Right renal pelvis (tissue), 4 donors: ENCODE measurements around the gene NDUFA13. TPM values are rescaled to one million over a fixed set of nuclear protein-coding genes. Genes with fewer than 3 reads are reported as not detected.

ENCODE experiments used
- DNase-seq, 4 donors: peaks; one replicate each; pipeline ENCODE4 v3.0.0-alpha.2; 2013; ENCODE audit warnings: low read depth in 4 of 4, low spot score in 3 of 4, missing footprints in 1 of 4
- polyA plus RNA-seq, 4 donors: library from polyadenylated mRNA; unstranded; fragments of 120-200 nt; gene quantifications; one replicate each; pipeline ENCODE4 v1.2.1, GENCODE V29; 2013; ENCODE audit not compliant: insufficient read length in 4 of 4

Gene NDUFA13
- polyA plus RNA-seq, 4 donors: 229 to 357 (median 244) TPM

GRCh38 chr19:19544954-19545591 is 29.0 kb downstream of the NDUFA13 start:
- DNase-seq: no peak

GRCh38 chr19:19545707-19546106 is 29.7 kb downstream of the NDUFA13 start:
- DNase-seq: no peak

GRCh38 chr19:19546751-19547162 is 30.7 kb downstream of the NDUFA13 start:
- no peak for DNase-seq

- DNase-seq: no peak
Measured at GRCh38 chr19:19547674-19548336, 31.8 kb downstream of the NDUFA13 start.

DNA sequence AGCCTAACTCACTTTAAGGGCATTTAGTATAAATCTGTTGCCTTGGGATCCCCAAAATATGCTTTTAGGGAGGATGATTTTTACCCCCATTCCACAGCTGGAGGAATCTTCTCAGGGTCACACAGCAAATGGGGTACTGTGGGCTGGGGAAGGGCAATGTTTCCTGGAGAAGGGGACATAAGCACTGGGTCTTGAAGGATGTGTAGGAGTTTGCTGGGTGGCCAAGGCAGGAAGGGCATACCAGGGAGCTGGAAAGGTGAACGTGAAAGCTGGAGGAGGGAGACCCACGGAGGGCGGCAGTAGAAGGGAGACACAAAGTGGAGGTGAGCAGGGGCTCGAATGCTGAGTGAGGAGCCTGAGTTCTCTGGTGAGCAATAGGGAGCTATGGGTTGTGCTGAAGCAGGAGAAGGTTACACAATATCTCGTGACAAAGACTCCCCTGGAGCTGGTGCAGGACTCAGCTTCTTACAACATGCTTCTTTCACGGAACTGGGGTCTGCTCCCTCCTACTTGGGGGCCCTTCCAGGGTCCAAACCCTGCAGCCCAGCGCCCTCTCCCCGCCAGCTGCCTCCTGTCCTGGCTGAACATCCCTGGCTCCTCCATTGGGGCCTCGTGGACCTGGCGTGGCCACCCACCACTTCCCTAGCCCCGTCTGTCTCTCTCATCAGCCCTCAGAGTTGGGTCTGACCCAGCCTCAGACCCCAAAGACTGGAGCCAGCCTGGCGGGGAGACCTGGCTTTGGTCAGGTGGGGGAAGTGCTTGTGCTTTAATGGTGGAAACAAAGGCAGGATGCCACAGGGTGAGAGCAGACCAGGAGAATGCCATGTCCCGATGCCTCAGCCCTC is 33.1 kb downstream of the NDUFA13 start:
- no peak for DNase-seq

GRCh38 chr19:19549804-19550464 is 33.9 kb downstream of the NDUFA13 start:
- DNase-seq: no peak

- DNase-seq: no peak
Measured at GRCh38 chr19:19550485-19550929, 34.5 kb downstream of the NDUFA13 start.

GRCh38 chr19:19550972-19551852 is 35.2 kb downstream of the NDUFA13 start:
- no peak for DNase-seq

DNA sequence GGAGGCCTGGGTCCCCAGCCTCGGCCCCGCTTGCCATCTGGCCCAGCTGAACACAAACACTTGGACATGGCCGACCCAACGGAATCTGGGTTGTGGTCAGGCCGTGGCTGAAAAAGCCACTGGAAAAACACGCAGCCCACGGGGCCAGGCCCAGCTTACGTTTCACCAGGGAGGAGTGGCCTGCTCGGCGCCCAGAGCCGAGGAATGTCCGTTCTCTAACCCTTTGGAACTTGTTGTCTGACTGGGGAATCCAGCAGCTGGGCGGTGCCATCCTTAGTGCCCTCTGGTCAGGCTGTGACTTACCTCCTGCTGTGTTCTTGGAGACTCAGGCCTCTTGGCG is 35.8 kb downstream of the NDUFA13 start:
- no peak for DNase-seq

GRCh38 chr19:19552798-19553197 is 36.8 kb downstream of the NDUFA13 start:
- DNase-seq: no peak

DNA sequence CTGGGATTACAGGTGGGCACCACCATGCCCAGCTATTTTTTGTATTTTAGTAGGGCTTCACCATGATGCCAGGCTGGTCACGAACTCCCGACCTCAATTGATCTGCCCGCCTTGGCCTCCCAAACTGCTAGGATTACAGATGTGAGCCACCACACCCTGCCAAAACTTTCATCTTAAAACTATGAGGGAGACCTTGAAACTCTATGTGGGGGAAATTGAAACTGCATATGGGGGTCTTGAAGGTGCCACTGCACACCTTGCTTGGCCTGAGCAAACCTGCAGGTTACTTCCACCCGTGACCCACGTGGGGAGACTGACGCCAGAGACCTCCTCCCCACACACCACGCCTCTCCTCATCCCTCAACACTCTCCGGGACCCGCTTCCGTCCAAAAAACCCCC is 37.6 kb downstream of the NDUFA13 start:
- no peak for DNase-seq

DNA sequence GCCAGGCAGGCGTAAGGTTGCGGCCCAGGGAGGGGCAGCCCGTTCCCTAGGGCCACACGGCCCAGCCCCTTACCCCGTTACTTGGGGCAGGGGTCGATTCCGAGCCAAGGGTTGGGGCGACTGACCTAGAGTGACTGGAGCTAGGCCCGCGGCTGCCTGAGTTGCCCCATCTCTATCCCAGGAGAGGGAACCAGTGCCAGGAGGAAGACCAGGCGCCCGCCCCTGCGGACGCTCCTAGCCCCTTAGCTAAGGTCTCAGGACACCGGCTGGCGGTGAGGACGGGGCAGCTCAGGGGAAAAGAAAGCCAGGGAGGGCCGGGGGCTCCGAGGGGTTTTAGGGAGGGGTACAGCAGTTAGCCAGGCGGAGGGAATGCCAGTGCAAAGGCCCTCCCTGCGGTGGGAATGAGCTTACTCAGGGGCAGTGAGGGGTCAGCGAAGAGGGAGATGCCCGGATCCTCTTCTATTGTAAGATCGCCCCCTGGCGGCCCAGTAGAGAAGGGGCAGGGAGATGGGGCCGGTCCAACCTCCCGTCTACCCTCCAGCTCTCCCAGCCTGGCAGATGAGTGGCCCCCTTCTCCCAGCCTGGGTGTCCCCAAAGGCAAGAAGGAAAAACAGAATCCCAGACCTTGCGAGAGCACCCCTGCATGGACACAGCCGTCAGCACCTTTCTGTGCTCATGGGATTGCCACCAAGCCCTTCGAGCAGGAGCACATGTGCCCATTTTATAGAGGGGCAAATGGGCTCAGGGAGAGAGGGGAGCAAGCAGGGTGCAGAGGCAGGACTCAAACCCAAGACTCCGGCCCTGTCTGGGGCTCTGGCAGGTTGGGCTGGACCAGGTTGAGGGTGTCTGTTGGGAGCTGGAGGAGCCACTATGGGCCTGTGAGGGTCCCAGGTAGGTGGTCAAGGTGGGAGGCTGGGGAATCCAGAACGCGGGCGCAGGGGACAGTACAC is 38.3 kb downstream of the NDUFA13 start:
- no peak for DNase-seq

- no peak for DNase-seq
Measured at GRCh38 chr19:19558055-19558454, 42.0 kb downstream of the NDUFA13 start.

DNA sequence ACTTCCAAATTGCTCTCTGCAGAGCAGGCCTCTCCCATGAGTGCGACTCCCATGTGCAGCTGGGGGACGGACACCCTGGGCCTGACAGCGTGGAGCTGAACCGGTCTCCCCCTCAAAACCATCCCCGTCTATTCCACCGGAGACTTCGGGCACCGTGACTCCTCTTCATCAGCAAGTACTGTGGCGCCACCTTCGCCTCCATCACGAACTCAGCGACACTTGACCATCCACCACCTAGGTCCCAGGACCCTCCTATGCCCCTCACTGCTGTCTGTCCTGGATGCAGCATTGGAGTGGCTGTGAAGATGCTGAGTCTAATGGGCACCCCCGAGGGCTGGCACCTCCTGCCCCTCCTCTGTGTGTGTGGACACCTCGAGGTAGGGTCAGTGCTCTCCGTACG is 42.6 kb downstream of the NDUFA13 start:
- DNase-seq: no peak

- no peak for DNase-seq
Measured at GRCh38 chr19:19559931-19560330, 43.9 kb downstream of the NDUFA13 start.

GRCh38 chr19:19561946-19562664 is 46.1 kb downstream of the NDUFA13 start:
- no peak for DNase-seq

- DNase-seq: no peak
Measured at GRCh38 chr19:19562665-19563347, 46.8 kb downstream of the NDUFA13 start.

DNA sequence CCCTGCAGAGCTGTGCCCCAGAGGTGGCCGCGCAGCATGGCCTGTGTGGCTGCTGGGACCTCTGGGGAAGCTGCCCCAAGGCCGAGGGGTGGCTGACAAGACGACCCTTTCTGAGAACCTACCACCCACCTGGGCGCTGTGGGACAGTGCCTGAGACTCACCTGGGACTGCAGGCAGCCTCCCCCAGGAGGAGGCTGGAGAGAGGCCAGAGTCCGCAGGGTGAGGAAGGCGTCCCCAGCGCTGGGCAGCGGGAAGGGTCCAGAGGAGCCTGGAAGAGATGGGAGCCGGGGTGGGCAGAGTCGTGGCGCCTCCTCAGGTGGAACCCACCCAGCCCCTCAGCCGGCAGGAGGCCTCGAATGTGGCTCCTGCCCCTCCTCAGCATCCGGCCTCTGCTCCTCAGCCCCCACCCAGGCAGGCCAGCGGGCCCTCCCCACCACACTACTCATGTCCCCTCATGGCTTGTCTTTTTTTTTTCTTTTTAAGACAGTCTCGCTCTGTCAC is 47.4 kb downstream of the NDUFA13 start:
- no peak for DNase-seq
